Retina (tissue), 1 donor: ENCODE measurements around the gene HLTF.
"Not testable (repeated sequence)": the region's sequence is repeated elsewhere in the genome, so short reads cannot be mapped to it uniquely, and the experiment has no call there.

Experiments
- DNase-seq: peaks from one replicate; pipeline ENCODE4 v3.0.0-alpha.2; 2016

Gene HLTF

DNA sequence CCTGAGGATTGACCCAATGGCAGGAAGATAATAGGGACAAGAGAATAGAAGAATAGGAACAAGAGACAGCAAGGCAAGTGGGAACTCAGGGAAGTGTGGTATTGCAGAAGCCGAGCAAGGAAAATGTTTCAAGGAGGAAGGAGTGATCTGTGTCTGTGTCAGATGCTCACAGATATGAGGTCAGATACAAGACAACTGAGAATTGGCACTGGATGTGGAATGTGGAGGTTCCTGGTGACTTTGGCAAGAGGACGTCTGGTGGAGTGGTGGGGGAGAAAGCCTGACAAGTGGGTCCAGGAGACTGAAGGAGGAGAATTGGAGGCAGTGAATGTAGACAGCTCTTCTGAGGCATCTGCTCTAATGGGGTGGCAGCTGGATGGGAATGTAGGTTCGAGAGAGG is 70.9 kb downstream of the HLTF start:
- DNase-seq = no peak

DNA sequence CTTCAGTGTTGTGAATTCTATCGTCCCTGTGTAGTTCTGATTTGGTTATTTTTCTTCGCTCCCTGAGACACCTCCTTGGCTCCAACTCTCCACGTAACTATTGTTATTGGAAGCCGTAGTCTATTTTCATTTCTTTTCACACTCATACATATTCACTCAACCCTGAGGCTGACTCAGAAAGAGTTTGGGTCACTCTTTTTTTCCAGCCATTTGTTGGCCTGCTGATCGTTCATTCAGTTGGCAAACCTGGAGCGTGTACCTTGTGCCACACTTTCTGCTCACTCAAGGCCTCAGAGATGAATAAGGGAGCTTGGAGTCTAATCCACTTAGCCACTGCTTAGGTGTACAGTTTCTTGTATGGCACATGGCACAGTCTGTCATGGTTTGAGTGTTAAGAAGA is 72.6 kb downstream of the HLTF start:
- no peak for DNase-seq

DNA sequence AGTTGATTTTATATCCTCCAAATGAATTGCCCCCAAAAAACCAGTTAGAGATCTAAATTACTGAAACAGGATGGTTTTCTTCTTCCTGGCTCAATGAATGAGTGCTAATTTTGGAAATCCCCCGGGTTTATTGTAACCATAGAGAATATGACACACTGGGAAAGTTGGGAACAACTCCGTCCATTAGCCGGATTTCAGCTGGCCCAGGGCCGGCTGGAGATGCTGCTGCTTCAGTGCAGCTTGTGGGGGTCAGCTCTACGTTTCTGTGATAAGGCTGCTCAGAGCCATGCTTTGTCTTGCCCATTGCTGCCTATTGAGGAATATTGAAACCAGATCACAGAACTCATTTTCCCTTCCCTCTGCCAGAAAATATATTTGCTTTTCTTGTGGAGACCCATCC is 74.7 kb downstream of the HLTF start:
- no peak for DNase-seq

DNA sequence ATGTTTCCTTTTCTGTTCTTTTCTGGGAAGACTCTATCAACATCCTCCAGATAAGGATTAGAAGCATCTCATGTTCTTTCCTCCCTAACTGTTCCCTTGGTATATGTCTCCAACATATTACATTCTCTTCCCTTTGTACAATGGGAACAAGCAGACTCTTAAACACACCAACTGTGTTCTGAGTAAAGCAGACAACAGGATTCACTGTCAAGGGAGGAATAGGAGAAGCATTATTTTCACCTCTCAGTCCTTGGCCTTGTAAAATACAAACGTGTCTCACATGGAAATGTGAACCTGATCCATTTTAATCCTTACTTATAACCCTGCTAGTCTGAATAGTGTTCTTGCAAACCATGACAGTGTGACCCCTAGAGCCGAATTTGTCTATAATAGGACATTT is 75.4 kb downstream of the HLTF start:
- no peak for DNase-seq

DNA sequence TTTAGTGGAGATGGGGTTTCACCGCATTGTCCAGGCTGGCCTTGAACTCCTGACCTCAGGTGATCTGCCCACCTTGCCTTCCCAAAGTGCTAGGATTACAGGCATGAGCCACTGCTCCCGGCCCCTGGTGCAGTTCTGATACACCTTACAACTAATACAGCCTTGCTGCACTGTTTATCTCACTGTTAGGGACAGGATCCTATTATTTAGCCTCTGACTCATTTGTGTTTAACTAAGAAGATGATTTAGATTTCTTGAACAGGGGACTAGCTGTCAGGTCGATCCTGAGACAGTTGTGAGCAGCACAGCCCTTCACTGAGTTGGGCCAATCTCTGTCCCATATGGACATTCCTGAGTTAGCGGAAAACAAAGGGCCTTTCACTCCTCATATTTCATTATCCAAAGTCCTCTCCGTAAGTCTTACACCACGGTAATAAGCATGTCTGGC is 75.8 kb downstream of the HLTF start:
- DNase-seq = peak; percentile 44

DNA sequence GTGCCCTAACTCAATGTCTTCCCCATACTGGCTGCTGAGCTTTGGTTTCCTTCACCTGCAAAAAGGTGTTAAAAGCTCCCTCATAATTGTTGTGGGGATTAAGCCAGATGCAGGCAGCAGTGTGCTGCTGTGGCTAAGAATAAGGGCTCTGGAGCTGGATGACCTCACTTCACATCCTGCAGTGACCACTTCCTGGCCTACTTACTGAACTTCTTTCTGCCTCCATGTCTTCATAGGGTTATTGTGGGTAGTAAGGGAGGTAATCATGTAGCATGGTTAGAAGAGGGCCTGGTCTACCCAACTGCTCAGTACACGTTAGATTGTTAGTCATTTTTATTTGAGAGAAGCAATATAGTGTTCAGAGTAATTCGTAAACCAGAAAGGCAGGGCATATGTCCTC is 76.6 kb downstream of the HLTF start:
- DNase-seq = no peak

DNA sequence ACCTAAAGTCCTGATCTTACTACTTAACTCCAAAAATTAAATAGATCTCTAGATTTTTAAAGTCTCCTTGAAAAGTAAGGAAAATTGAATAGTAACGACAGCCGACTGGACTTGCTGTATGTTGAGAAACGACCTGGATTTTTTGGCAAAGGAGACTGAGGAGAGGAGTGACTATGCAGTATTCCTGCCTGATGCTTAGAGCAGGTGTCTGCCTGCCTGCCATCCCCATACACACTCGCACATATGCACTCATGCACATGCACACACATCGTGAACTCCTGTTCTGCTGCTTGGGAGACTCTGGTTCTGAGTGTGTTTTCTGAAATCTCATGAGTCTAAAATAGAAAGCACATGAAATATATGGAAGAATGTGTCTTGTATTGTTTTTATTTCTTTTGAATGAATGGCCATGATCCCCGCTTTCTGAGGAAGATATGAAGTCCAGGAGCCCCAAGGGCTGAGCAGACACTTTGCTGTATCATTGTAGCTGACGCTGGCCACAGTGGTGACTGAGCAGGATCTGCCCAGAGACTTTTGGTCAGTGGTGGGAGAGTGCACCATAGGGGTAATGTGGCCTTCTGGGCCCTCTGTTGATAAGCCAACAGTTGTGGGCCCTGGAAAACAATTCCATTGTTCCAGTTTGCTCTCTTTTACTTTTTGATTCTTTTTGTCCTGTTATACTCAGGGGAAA is 78.6 kb downstream of the HLTF start:
- DNase-seq = no peak

DNA sequence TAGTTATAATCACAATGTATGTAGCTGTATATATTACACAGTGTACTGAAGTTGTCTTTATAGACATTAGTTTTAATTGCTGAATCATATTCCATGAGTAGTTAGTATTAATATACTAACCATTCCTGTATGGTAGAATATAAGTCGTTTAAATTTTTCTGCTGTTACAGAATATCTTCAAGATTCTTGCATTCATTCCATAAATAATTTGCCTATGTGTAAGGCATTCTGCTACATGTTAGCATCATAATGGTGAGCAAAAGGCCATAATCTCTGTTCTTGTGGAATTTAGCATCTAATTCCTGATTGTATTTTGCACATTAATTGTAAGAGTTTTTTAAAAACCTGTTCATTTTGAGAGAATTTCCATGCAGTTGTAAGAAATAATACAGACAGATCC is 80.9 kb downstream of the HLTF start:
- no peak for DNase-seq

DNA sequence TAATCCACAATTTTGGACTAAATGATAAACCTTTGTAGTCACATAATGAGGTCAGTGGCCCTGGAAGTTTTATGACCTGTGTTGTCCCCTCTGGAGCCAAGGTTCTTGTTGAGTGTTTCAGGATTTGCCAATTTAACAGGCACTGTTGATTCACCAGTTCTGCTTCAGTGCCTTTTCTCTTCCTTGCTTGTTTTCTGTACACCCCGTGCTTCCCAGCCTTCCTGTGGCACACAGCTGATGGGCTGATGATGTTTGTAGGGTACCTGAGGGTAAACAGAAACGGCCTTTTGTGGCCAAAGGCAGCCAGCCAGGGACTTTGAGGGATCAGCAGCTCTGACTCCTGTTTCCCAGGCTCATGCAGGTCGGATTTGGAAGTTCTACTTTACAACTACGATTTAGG is 81.7 kb downstream of the HLTF start:
- no peak for DNase-seq

DNA sequence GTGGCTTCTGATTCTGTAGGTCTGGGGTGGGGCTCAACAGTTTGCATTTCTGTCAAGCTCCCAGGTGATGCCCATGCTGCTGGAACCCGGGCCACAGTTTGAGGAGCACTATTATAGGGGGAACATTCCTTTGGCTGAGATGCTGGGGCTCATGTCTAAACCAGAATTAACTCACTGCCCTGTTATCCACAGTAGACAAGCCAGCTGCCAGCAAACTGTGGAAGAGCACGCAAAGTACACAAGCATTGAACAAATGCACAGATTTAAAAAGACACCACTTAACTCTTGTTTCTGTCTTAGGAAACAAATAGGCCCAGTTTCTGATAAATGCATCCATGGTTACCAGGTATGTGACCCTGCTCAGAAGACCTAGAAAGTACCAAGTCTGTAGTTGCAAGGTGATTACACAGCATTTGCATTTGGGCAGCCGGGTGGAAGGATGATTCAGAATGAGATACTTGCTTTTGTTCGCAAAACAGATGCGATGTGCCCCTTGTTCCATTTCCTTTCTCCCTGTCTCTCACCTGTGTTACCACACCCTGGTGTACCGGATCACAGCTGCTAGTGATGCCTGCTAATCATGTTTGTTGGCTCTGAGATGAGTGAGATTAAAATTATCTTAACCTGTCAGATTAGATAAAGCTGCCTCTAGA is 82.6 kb downstream of the HLTF start:
- DNase-seq = no peak

DNA sequence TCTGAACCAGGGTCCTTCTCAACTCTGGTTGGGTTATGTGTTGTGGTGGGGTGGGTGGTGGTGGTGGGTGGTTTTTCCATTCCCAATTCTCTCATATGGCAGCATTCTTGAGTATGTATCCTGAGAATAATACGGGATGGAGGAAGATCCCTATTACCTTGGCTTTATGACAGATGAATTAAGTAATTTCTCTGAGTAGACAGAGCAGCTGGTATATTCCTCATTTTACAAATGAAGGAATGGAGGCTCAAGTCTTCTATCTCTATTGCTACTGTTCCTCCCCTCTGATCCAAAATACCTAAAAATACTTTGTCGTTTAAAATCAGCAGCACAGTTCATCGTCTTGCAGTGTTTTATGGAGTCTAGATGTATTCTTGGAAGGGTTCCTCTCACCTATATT is 84.6 kb downstream of the HLTF start:
- DNase-seq = no peak

DNA sequence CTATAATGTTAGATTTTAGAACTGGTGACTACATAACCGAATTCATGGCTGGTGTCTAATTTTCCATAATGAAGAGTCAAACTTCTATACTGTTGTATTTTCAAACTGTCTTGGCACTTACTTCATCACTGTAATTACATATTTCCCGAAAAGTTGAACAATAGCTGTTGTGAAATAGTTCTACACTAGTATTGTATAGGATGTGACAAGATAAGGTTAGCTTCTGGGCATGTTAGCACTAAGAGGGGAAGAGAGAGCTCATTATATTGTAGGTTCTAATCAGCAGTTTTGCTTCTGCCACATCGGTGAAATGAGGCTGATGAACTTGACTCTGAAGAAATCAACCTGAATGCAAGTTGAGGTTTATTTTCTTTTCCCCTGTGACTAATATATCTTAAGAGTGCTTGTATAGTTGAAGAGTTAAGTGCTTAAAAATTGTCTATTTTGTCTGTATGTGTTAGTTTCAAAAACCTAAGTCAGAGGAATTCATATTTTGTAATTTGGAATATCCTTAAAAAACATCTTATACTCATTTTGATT is 86.1 kb downstream of the HLTF start:
- DNase-seq = no peak

DNA sequence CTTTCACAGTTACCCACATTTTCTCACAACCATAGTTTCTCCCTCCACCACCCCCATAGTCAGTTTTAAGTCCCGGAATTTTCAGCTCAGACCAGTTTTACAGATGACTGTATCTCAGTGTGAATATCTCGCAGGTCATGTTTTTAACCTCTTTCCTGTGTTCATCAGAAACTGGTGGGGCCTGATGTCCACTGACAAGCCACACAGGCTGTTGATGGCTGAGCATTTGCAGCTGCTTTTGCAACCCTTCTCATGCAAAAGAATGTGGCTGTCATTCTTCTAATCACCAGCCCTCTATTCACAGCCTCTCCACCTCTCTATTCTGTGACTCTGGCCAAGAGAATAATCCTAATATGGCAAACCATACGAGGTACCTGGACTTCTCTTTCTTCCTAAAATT is 86.5 kb downstream of the HLTF start:
- no peak for DNase-seq

DNA sequence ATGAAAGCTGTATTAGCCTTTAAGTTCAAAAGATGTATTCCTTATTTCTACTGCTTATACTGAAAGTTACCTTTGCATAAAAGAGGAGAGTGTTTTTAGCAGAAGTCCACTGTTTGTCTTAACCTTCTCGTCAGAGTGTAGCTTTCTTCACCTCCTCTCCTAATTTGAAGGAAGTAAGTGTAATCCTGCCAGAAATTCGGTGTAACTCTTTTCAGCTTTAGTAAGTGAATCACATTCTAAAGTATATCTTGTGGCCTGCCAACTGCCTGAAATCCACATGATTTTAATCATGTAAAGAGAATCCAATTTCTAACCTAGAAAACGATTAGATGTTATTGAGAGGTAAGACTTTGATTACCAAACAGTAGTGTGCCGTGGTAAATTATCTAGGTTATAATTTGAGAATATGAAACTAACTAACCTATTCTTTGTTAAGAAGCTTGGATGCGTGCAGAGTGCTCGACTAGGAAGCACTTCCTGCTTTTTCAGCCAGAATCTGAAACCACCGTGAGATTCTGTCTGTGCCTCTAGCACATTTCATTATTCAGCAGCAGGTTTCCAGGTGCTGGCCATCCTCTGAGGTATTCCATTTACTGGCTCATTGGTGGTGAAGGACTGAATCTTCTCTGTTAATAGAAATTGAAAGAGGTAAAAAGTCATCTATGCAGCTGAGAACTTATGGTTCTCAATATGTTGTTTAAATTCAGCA is 87.5 kb downstream of the HLTF start:
- DNase-seq = no peak

DNA sequence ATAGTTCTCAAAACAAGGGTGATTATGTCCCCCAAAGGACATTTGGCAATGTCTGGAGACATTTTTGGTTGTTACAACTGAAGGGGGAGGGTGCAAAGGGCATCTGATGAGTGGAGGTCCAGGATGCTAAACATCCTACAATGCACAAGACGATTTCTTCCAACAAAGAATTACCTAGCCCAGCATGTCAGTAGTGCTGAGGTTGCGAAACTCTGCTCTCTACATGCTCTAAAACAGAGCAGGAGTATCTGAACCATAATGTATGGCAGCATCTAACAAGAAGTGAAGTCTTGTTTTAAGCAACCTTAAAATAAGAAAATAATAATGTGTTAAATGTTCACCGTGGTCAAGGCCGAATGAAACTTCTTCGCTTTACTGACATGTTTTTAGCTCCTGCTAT is 88.0 kb downstream of the HLTF start:
- DNase-seq = no peak

DNA sequence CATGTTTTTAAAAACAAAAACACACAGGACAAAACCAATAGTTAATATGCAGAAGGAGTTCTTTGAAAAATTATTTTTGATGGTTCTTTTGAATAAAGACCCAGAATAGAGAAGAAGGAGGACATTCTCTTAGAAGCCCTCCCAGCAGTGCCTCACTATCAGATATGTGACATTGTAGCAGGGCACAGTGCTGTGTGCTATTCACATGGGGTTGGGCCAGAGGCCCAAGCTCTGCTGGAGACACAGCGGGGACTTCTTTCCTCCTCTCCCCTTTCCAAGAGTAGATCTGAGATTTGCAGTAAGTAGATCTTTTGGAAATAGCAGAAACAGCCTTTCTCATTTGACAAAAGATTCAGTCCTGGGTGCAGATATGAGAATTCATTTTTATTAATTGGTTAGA is 88.7 kb downstream of the HLTF start:
- DNase-seq = no peak

DNA sequence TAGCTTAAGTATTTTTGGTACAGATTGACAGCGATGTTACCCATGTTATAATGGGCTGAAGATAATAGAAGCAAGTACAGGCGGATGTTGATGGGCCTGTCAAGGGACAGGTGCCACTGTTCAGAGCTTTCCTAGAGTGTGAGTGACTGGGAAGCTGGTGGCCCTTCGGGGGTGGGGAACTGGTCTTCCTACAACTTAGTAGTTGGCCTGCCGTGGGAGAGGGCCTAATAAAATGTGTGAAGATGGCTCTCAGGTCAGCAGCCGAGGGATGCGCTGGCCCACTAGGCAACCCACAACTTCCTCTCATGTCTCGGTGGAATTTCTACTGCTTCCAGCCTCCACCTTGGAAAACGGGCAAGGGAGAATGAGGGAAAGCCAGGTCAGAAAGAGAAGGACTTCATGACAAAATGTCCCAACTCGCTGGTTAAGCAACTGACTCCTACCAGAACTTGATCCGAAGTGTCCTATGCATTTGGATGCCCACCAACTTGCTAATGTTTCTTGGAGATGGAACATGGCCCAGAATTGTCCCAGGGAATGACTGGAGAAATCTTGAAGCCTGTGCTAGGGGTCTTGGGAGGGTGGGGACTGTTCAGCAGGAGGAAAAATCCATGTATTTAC is 93.6 kb downstream of the HLTF start:
- no peak for DNase-seq

DNA sequence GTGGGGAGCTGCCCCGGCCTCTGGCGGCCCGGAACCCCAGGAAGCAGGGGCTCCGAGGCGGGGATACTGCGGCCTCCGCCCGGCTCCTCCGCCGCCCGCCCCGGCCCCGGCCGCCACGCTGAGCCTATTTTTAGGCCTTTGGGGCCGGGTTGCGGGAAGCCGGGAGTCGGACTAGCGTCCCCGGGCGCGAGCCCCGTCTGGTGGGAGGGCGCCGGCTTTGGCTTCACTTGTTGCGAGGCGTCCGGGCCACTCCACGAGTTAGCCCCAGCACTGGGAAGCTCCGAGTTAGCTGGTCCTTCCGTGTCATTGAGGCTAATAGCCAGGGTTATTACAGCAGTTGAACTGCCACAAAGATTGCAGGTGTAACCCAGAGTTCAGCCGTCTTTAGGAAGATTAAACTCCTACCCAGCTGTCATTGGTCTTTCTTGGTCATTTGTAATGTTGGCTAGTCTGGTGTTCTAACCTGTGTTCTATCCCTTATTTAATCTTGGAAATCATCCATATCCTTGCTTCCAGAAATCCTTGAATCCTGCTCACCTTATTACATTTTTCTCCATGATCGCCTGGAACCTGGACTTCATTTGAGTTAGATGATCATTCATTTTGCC is 94.2 kb downstream of the HLTF start:
- peak; percentile 69 for DNase-seq

DNA sequence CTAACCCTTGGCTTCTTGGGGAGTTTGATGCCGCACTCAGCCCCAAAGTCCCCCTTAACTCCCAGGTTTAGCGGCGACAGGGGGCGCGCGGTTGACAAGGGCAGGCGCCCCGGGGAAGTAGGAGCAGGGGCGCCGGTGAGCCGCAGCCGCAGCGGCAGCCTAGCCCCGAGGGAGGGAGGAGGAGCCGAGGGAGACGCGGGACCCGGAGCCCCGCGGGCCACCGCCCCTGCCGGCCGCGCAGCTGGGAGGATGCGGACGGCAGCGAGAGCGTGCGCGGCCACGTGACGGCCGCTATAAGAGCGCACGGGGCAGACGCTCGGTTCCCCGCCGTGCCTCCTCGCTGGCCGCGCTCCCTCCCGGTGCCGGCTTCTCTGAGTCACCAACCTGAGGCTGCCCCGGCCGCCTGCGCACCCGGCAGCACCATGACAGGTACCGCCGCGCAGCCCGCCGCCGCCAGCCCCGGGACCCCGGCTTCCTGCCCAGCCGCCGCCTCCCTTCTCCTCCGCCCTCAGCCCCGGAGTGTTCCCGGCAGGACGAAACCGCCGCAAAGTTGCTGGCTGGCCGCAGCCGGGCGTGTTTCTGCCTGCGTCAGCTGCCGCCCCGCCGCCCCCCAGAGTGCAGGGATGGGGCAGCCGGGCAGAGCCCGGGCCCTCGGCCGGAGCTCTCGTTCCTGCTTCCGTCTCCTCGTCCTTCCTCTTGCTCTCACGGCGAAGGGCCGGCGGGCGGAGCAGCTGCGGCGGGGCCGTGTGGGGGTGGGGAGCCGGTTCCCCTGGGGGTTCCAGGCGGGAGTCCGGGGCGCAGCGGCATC is 94.9 kb downstream of the HLTF start, which contains the start of gene GYG1:
Gene GYG1 (plus strand): TSS at position 322 of the 808 bp plus-strand sequence. CDS start 101 bp downstream, at position 423.
- peak; percentile 93 for DNase-seq

DNA sequence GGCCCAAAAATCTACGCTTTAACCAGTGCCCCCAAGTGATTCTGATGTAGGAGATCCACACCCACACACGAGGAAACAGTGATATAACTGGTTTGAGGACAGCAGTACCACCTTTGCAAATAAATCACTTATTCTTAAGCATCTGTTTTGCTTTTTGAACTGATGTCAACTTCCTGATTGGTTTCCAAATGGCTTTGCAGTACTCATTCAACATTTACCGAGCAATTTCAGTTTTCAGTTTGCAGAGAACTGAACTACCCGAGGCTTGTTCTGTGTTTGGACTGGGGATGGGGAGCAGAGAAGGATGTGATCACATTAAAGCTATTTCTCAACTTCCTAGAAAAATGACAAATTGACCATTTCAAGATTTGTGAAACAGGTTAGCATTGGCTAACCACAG is 96.1 kb downstream of the HLTF start:
- DNase-seq = no peak

DNA sequence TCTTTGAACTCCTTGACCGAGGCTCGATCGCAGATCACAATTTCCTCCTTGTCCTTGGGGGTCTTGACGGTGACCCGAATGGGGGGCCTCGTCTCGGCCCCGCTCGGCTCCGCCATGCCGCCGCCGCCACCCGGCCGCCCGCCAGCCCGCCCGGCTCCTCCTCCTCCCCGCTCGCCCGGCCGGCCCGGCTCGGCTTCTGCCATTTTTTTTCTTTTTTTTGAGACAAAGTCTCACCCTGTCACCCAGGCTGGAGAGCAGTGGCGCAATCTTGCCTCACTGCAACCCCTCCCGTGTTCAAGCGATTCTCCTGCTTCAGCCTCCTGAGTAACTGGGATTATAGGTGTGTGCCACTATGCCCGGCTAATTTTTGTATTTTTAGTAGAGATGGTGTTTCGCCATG is 98.8 kb downstream of the HLTF start:
- DNase-seq = not testable (repeated sequence)

DNA sequence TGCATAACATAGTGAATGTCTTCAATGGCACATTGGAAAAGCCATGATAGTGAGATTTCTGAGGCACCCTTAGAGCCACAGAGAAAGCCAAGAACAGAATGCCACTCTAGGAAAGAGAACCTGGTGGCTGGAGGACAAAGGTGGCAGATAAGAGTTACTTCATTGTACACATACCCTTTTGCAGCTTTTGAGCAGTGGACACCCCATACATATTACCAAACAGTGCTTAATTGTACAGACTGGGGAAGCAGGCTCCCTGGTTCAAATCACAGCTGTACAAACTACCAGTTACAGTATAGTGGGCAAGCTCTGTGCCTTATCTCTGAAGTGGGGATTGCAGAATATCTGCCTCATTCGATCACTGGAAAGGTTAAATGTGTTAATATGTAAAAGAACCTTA is 105.1 kb downstream of the HLTF start:
- no peak for DNase-seq
